H1 (cell line): ENCODE data around the gene GP1BB. TPM values are rescaled to one million over a fixed set of nuclear protein-coding genes. Genes with fewer than 3 reads are reported as not detected.

Experiments used
- CTCF ChIA-PET: fragments of 300-600 bp; sonication (Branson Sonifier 250); formaldehyde crosslinking; loops from one replicate; lab custom pipeline; 2021; ENCODE audit not compliant: partially characterized antibody; lab: Charles Lee
- POLR2A ChIA-PET: fragments of 300-600 bp; sonication (Branson Sonifier 250); formaldehyde crosslinking; loops from one replicate; lab custom pipeline; 2021; ENCODE audit warnings: inconsistent platforms; ENCODE audit not compliant: partially characterized antibody; lab: Charles Lee
- DNase-seq, 2 experiments: peaks; one replicate each; pipeline versions ENCODE4 v3.0.0 to v3.0.0-alpha.2; 2010 to 2022; ENCODE audit warnings: low spot score in 2 of 2, low read depth in 1 of 2, mixed read lengths in 1 of 2
- FAIRE-seq: peaks from 2 replicates; lab custom pipeline; 2011; peaks lifted over from hg19 to GRCh38; lab: Jason Lieb, UNC
- H2AFZ ChIP-seq: 2 replicates; pipeline ENCODE4 v1.8.1; 2012; ENCODE audit warnings: low read length, inconsistent platforms
- H2AK5ac ChIP-seq: 2 replicates; pipeline ENCODE4 v1.6.1; 2013; ENCODE audit warnings: low read depth, low read length
- H2BK120ac ChIP-seq: replicated peaks from 2 replicates; pipeline ENCODE3; 2013; ENCODE audit warnings: low read depth, low read length, inconsistent platforms
- H2BK12ac ChIP-seq: 2 replicates; pipeline ENCODE4 v1.6.1; 2013; ENCODE audit warnings: low read depth, low read length
- H2BK15ac ChIP-seq: 2 replicates; pipeline ENCODE4 v1.6.1; 2013; ENCODE audit warnings: low read length
- H2BK20ac ChIP-seq: 2 replicates; pipeline ENCODE4 v1.6.1; 2013; ENCODE audit warnings: low read length
- H2BK5ac ChIP-seq: 2 replicates; pipeline ENCODE4 v1.6.1; 2013; ENCODE audit warnings: low read depth, low read length
- H3K14ac ChIP-seq: 2 replicates; pipeline ENCODE4 v1.6.1; 2013; ENCODE audit warnings: inconsistent platforms; ENCODE audit not compliant: insufficient read length
- H3K18ac ChIP-seq: 2 replicates; pipeline ENCODE4 v1.6.1; 2013; ENCODE audit warnings: low read length; ENCODE audit errors: extremely low read depth
- H3K23ac ChIP-seq: 2 replicates; pipeline ENCODE4 v1.6.1; 2013; ENCODE audit warnings: inconsistent platforms; ENCODE audit not compliant: insufficient read length
- H3K23me2 ChIP-seq: 2 replicates; pipeline ENCODE4 v1.6.1; 2013; ENCODE audit warnings: low read depth, low read length
- H3K27ac ChIP-seq: 2 replicates; pipeline ENCODE4 v1.6.1; 2011; ENCODE audit warnings: low read depth, low read length, inconsistent platforms
- H3K27me3 ChIP-seq, 4 experiments: replicated peaks in 1 of 4; 1 replicate in 1 of 4; 2 replicates in 3 of 4; pipeline versions ENCODE4 v1.6.1 to v1.8.1; 2011 to 2013; ENCODE audit warnings: low read length in 3 of 4, mild to moderate bottlenecking in 3 of 4, inconsistent platforms in 2 of 4, mixed read lengths in 2 of 4, moderate library complexity in 1 of 4; ENCODE audit not compliant: control insufficient read depth in 3 of 4, insufficient read depth in 3 of 4; ENCODE audit errors: extremely low read depth in 1 of 4
- H3K36me3 ChIP-seq, 4 experiments: 2 replicates each; pipeline versions ENCODE4 v1.6.1 to v1.8.1; 2011 to 2013; ENCODE audit warnings: mild to moderate bottlenecking in 4 of 4, low read length in 3 of 4, moderate library complexity in 2 of 4, control low read depth in 1 of 4, inconsistent platforms in 1 of 4; ENCODE audit not compliant: insufficient read depth in 4 of 4, control insufficient read depth in 2 of 4
- H3K4ac ChIP-seq: replicated peaks from 2 replicates; pipeline ENCODE3; 2013; ENCODE audit warnings: low read length, low read depth, mixed read lengths, inconsistent platforms; ENCODE audit not compliant: insufficient read length
- H3K4me1 ChIP-seq, 4 experiments: replicated peaks in 1 of 4; 1 replicate in 1 of 4; 2 replicates in 3 of 4; pipeline versions ENCODE4 v1.6.1 to v1.8.1; 2011 to 2013; ENCODE audit warnings: low read length in 3 of 4, inconsistent platforms in 2 of 4, mixed read lengths in 1 of 4; ENCODE audit not compliant: insufficient read depth in 4 of 4, control insufficient read depth in 3 of 4
- H3K4me2 ChIP-seq, 2 experiments: 2 replicates each; pipeline versions ENCODE4 v1.6.1 to v1.8.1; 2011 to 2013; ENCODE audit warnings: low read depth in 2 of 2, low read length in 2 of 2, control low read depth in 1 of 2, inconsistent platforms in 1 of 2, mild to moderate bottlenecking in 1 of 2; ENCODE audit not compliant: insufficient read depth in 1 of 2
- H3K4me3 ChIP-seq, 4 experiments: fragments of 200-600, 300-600 bp in 1 of 4; sonication (generic), shearing (Covaris generic), sonication (Bioruptor Twin) in 1 of 4; 2 replicates each; pipeline versions ENCODE4 v1.5.1 to v1.8.1; 2011 to 2016; ENCODE audit warnings: low read length in 4 of 4, low read depth in 3 of 4, control low read depth in 2 of 4, inconsistent platforms in 2 of 4, mild to moderate bottlenecking in 2 of 4, mixed read lengths in 1 of 4, moderate library complexity in 1 of 4; ENCODE audit not compliant: insufficient read depth in 2 of 4; ENCODE audit errors: extremely low read depth in 1 of 4
- H3K56ac ChIP-seq: replicated peaks from 2 replicates; pipeline ENCODE3; 2013; ENCODE audit warnings: low read depth, mild to moderate bottlenecking, mixed read lengths, low read length, inconsistent platforms; ENCODE audit not compliant: insufficient read length
- H3K79me1 ChIP-seq: 2 replicates; pipeline ENCODE4 v1.6.1; 2013; ENCODE audit warnings: low read depth, low read length, control low read depth
- H3K79me2 ChIP-seq, 2 experiments: 2 replicates each; pipeline versions ENCODE4 v1.6.1 to v1.8.1; 2012 to 2013; ENCODE audit warnings: low read length in 2 of 2, mild to moderate bottlenecking in 2 of 2, inconsistent platforms in 1 of 2; ENCODE audit not compliant: insufficient read depth in 2 of 2, control insufficient read depth in 1 of 2
- H3K9ac ChIP-seq, 4 experiments: replicated peaks in 1 of 4; 1 replicate in 1 of 4; 2 replicates in 3 of 4; pipeline versions ENCODE4 v1.6.1 to v1.8.1; 2011 to 2013; ENCODE audit warnings: low read depth in 3 of 4, low read length in 3 of 4, control low read depth in 2 of 4, mild to moderate bottlenecking in 2 of 4, moderate library complexity in 2 of 4, inconsistent platforms in 1 of 4; ENCODE audit errors: extremely low read depth in 1 of 4
- H3K9me3 ChIP-seq, 2 experiments: 2 replicates each; pipeline versions ENCODE4 v1.6.1 to v1.8.1; 2012 to 2013; ENCODE audit warnings: mild to moderate bottlenecking in 2 of 2, moderate library complexity in 2 of 2, control low read depth in 1 of 2, inconsistent platforms in 1 of 2, low read depth in 1 of 2, low read length in 1 of 2, mixed read lengths in 1 of 2; ENCODE audit not compliant: insufficient read depth in 2 of 2
- H4K20me1 ChIP-seq, 2 experiments: replicated peaks in 1 of 2; 2 replicates each; pipeline versions ENCODE3 to v1.8.1; 2011 to 2013; ENCODE audit warnings: inconsistent platforms in 2 of 2, low read length in 2 of 2, mild to moderate bottlenecking in 1 of 2; ENCODE audit not compliant: insufficient read depth in 2 of 2, control insufficient read depth in 1 of 2
- H4K5ac ChIP-seq: 2 replicates; pipeline ENCODE4 v1.6.1; 2013; ENCODE audit warnings: low read length, low read depth, mixed read lengths, inconsistent platforms; ENCODE audit not compliant: insufficient read length
- H4K8ac ChIP-seq: 2 replicates; pipeline ENCODE4 v1.8.0; 2013; ENCODE audit warnings: mild to moderate bottlenecking, moderate library complexity, low read length, inconsistent platforms; ENCODE audit not compliant: insufficient read depth; ENCODE audit errors: extremely low read depth
- H4K91ac ChIP-seq: replicated peaks from 2 replicates; pipeline ENCODE3; 2013; ENCODE audit warnings: low read length, mixed read lengths, inconsistent platforms; ENCODE audit not compliant: insufficient read length
- RFX5 ChIP-seq: IDR thresholded peaks from 2 replicates; pipeline ENCODE4 v1.6.1; 2011; ENCODE audit warnings: low read depth, low read length, improper control_type of control experiment, borderline replicate concordance
- WGBS, 2 experiments: shearing (Covaris generic) in 1 of 2; methylation state at CpG; one replicate each; pipeline versions ENCODE4 v1.1.6 to v1.1.7; 2013 to 2015; ENCODE audit warnings: low lambda C conversion rate in 2 of 2, mixed read lengths in 2 of 2, inconsistent platforms in 1 of 2, low coverage in 1 of 2, missing lambda C conversion rate in 1 of 2; ENCODE audit not compliant: insufficient replicate concordance in 2 of 2, insufficient coverage in 1 of 2, insufficient read length in 1 of 2; ENCODE audit errors: extremely low coverage in 1 of 2, missing lambda C conversion rate in 1 of 2; 5-methylcytosine and 5-hydroxymethylcytosine counted together
- polyA plus RNA-seq, 7 experiments: library from polyadenylated mRNA; depleted of rRNA in 3 of 7; stranded (reverse) in 5 of 7; unstranded in 2 of 7; fragments of >200 nt in 5 of 7; fragments of 200-250 nt in 2 of 7; gene quantifications; 1 replicate in 5 of 7; 2 replicates in 1 of 7; 4 replicates in 1 of 7; pipeline versions ENCODE4 v1.2.1 to v1.2.3, GENCODE V29; 2011 to 2013; ENCODE audit warnings: missing spikeins in 2 of 7, mixed read lengths in 2 of 7
- total RNA-seq: library from RNA; stranded (reverse); fragmentation: NEBNext Ultra II Directional; extraction: Animal tissue kit (Norgen Biotek cat#: 25700); gene quantifications from 2 replicates; pipeline ENCODE4 v1.2.1, GENCODE V29; 2021

GP1BB gene
- total and polyA plus RNA-seq, 2 of the 8 experiments (the other 6 are each of a cell fraction or from before 2014, with no cell fraction given), result 0.36 TPM; not detected in 1

DNA sequence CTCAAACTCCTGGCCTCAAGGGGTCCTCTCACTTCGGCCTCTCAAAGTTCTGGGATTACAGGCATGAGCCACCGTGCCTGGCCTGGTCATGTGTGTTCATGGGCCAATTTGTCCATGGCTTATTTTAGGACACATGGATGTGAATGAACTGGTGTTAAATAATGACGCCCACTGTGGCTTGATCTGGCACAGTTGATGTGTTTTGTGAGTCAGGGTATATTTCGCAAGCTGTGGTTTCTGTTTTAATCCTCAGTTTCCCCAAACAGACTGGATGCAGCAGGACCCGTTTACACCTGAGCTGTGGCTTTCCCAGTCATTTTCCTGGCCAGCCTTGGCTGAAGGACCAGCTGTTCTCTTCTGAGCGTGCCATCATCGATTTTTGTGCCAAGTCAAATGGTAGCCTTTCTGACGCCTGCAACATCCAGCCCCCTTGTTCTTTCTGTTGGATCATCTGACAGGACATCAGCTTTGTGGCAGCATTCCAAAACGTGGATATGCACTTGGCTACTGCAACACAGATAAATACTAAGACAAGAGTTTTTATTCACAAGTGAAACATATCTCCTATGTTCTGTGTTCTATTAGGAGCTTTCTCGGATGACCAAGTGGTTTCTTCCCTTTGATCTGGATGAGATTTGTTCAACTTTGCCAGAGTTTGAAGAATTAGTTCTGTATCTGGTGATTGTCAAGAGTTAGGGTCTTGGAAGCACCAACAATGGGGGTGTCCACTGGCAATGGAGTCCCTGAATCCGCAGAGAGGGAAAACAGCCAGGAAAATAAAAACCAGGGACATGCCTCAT lies 49.0 kb upstream of the GP1BB start:
- Histone ChIP-seq H4K8ac (no peak overlapping the region), H3K14ac (no peak overlapping the region), H3K9me3 (peaks cover 0 to 2% of the 10 kb centered on the region in 2 experiments; a peak in 1 of 4 replicates), H3K4me1 (peaks cover 0 to 3% (median 0%) of the 10 kb centered on the region in 4 experiments; a peak in 3 of 7 replicates), H3K9ac (no peak overlapping the region), H4K20me1 (no peaks in the 10 kb centered on the region), H2BK12ac (no peak overlapping the region), H2BK5ac (no peak overlapping the region), H3K27ac (no peak overlapping the region), H4K91ac (no peak overlapping the region), H2BK120ac (no peak overlapping the region), H2BK15ac (no peak overlapping the region), H3K36me3 (no peaks in the 10 kb centered on the region), H4K5ac (no peak overlapping the region), H3K4me3 (no peak overlapping the region), H3K79me2 (no peaks in the 10 kb centered on the region), H2AFZ (no peak overlapping the region), H2AK5ac (no peak overlapping the region), H3K56ac (no peak overlapping the region), H3K4me2 (no peak overlapping the region), H2BK20ac (no peak overlapping the region), H3K4ac (no peak overlapping the region), H3K23ac (no peak overlapping the region), H3K27me3 (no peaks in the 10 kb centered on the region)
- FAIRE-seq (no peak), DNase-seq (no peak)
- ChIA-PET CTCF (interaction anchor here (1.0 to 8.2 kb wide), 2 partner anchors 29 to 49 kb away, joined by 3 to 76 read pairs; partner anchors contain the start of gene GP1BB), POLR2A (no interaction called here)
- WGBS, 2 experiments, result 90% methylated on average over 11 of the region's 11 CpGs; no CpG with 5 or more reads in 1 of the 2 experiments
- TF ChIP-seq RFX5, result no peak
- TF ChIP-seq, all 59 proteins: peak for 0
- H3K23me2 ChIP-seq, result no peaks in the 10 kb centered on the region
- H3K79me1 ChIP-seq, result no peaks in the 10 kb centered on the region
- no peak overlapping the region for H3K18ac ChIP-seq
